ENCODE measurements around the gene ERCC8. TPM values are rescaled to one million over a fixed set of nuclear protein-coding genes. Genes with fewer than 3 reads are reported as not detected.

ERCC8 gene
- total and polyA plus RNA-seq, 2 of the 13 experiments (the other 11 are each of a cell fraction or from before 2014, with no cell fraction given): 24.4 to 35.2 TPM

- TF ChIP-seq FOXO4 (CRISPR knock-in tag; conservative IDR thresholded peaks at IDR 0.05): 0 out of 2 replicates have a peak, but pooled peaks have one; percentile 75
- no peak for TF ChIP-seq NFIC (IDR thresholded peaks at IDR 0.05; ENCODE audit: low read length)
- TF ChIP-seq CENPX (CRISPR knock-in tag; IDR thresholded peaks at IDR 0.05): no peak
- TF ChIP-seq PPARG (CRISPR knock-in tag; conservative IDR thresholded peaks at IDR 0.05): no peak
- no peak for TF ChIP-seq EZH2 (conservative IDR thresholded peaks at IDR 0.05; ENCODE audit: low read depth, low read length)
- TF ChIP-seq ZNF577 (CRISPR knock-in tag; IDR thresholded peaks at IDR 0.05; ENCODE audit: borderline replicate concordance, low read depth): no peak
- TF ChIP-seq ARID4A (CRISPR knock-in tag; IDR thresholded peaks at IDR 0.05; ENCODE audit: borderline replicate concordance): peak; percentile 88
- TF ChIP-seq POLR2AphosphoS2 (IDR thresholded peaks at IDR 0.05; ENCODE audit: low read depth, low read length): no peak
- no peak for TF ChIP-seq AKNA (CRISPR knock-in tag; IDR thresholded peaks at IDR 0.05; ENCODE audit: borderline replicate concordance)
- no peak for TF ChIP-seq ZNF576 (CRISPR knock-in tag; IDR thresholded peaks at IDR 0.05)
- TF ChIP-seq NONO (IDR thresholded peaks at IDR 0.05): no peak
- TF ChIP-seq NONO (CRISPR knock-in tag; conservative IDR thresholded peaks at IDR 0.05): 0 out of 2 replicates have a peak, but pooled peaks have one; percentile 23
- no peak for TF ChIP-seq PHF5A (CRISPR knock-in tag; IDR thresholded peaks at IDR 0.05; ENCODE audit: low read depth, unreplicated experiment)
- TF ChIP-seq ETV6 (CRISPR knock-in tag; conservative IDR thresholded peaks at IDR 0.05): no peak
Observed at GRCh38 chr5:60944904-60945812, at the start of gene ERCC8, which contains the start of gene NDUFAF2 (continued).
